ENCODE measurements around the gene PTPRJ. TPM values are rescaled to one million over a fixed set of nuclear protein-coding genes. Genes with fewer than 3 reads are reported as not detected.
"Not testable (repeated sequence)": the region's sequence is repeated elsewhere in the genome, so short reads cannot be mapped to it uniquely, and the experiment has no call there.

Gene PTPRJ
- total RNA-seq, 1 donor from 2014 or later: 40.0 TPM

GRCh38 chr11:48180627-48181026 lies 200.3 kb downstream of the PTPRJ start:
- DNase-seq (no peak), ATAC-seq (no peak)
- H3K4me1 ChIP-seq: no peaks in the 10 kb centered on the region
- no peaks in the 10 kb centered on the region for H3K36me3 ChIP-seq
- no peaks in the 10 kb centered on the region for H3K27me3 ChIP-seq (ENCODE audit: low read depth)
- H3K4me3 ChIP-seq: no peak overlapping the region
- no peak overlapping the region for H3K27ac ChIP-seq
- no peaks in the 10 kb centered on the region for H3K9me3 ChIP-seq
- no peak for TF ChIP-seq CTCF (IDR thresholded peaks at IDR 0.05)
- intact Hi-C loops (cut with DNase I): no loop called here

- no peak for TF ChIP-seq CTCF (IDR thresholded peaks at IDR 0.05)
These were observed 202.6 kb downstream of the PTPRJ start for GRCh38 chr11:48182860-48183526.

GRCh38 chr11:48184452-48184851 lies 204.1 kb downstream of the PTPRJ start:
- intact Hi-C loops (cut with DNase I): no loop called here
- H3K27me3 ChIP-seq (ENCODE audit: low read depth): no peaks in the 10 kb centered on the region
- no peak overlapping the region for H3K4me3 ChIP-seq
- no peak for ATAC-seq
- DNase-seq: no peak
- no peaks in the 10 kb centered on the region for H3K36me3 ChIP-seq
- no peak overlapping the region for H3K27ac ChIP-seq
- no peaks in the 10 kb centered on the region for H3K4me1 ChIP-seq
- TF ChIP-seq CTCF (IDR thresholded peaks at IDR 0.05): no peak
- no peaks in the 10 kb centered on the region for H3K9me3 ChIP-seq

More at GRCh38 chr11:48182860-48183526, 202.6 kb downstream of the PTPRJ start:
- DNase-seq (no peak), ATAC-seq (no peak)
- H3K9me3 ChIP-seq: no peaks in the 10 kb centered on the region
- H3K36me3 ChIP-seq: no peaks in the 10 kb centered on the region
- H3K27me3 ChIP-seq (ENCODE audit: low read depth): no peaks in the 10 kb centered on the region
- no peak overlapping the region for H3K27ac ChIP-seq
- H3K4me1 ChIP-seq: no peaks in the 10 kb centered on the region
- intact Hi-C loops (cut with DNase I): no loop called here
- H3K4me3 ChIP-seq: no peak overlapping the region

- H3K9me3 ChIP-seq; DNase-seq; intact Hi-C loops (cut with DNase I); ATAC-seq; H3K4me3 ChIP-seq; H3K4me1 ChIP-seq; H3K36me3 ChIP-seq; H3K27ac ChIP-seq; H3K27me3 ChIP-seq (ENCODE audit: low read depth): not testable (repeated sequence)
These were observed 210.7 kb downstream of the PTPRJ start for GRCh38 chr11:48190906-48191654.

- TF ChIP-seq CTCF (IDR thresholded peaks at IDR 0.05): no peak
- DNase-seq: no peak
- Histone ChIP-seq H3K4me1 (no peaks in the 10 kb centered on the region), H3K27ac (no peak overlapping the region), H3K27me3 (ENCODE audit: low read depth) (no peaks in the 10 kb centered on the region), H3K9me3 (peaks cover 10% of the 10 kb centered on the region), H3K4me3 (no peak overlapping the region), H3K36me3 (no peaks in the 10 kb centered on the region)
- ATAC-seq: no peak
- intact Hi-C loops (cut with DNase I): no loop called here
These were observed 213.5 kb downstream of the PTPRJ start for GRCh38 chr11:48193876-48194275.

- TF ChIP-seq CTCF (IDR thresholded peaks at IDR 0.05): no peak
- no peak for ATAC-seq
- no peaks in the 10 kb centered on the region for H3K36me3 ChIP-seq
- H3K9me3 ChIP-seq: no peaks in the 10 kb centered on the region
- DNase-seq: no peak
- intact Hi-C loops (cut with DNase I): no loop called here
- no peak overlapping the region for H3K4me3 ChIP-seq
- H3K27me3 ChIP-seq (ENCODE audit: low read depth): no peaks in the 10 kb centered on the region
- no peaks in the 10 kb centered on the region for H3K4me1 ChIP-seq
- no peak overlapping the region for H3K27ac ChIP-seq
These were observed 227.5 kb downstream of the PTPRJ start for GRCh38 chr11:48207881-48208280.
